ENCODE data around the gene MAP2.
A peak's percentile ranks its signal among the peaks of the same experiment; 100 is the strongest.
"Not testable (repeated sequence)": the region's sequence is repeated elsewhere in the genome, so short reads cannot be mapped to it uniquely, and the experiment has no call there.

The MAP2 gene

DNA sequence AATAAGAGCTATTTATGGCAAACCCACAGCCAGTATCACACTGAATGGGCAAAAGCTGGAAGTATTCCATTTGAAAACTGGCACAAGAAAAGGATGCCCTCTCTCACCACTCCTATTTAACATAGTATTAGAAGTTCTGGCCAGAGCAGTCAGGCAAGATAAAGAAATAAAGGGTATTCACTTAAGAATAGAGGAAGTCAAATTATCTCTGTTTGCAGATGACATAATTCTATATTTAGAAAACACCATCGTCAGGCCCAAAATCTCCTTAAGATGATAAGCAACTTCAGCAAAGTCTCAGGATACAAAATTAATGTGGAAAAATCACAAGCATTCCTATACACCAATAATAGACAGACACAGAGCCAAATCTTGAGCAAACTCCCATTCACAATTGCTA, 68.4 kb downstream of the MAP2 start:
- not testable (repeated sequence) for DNase-seq

DNA sequence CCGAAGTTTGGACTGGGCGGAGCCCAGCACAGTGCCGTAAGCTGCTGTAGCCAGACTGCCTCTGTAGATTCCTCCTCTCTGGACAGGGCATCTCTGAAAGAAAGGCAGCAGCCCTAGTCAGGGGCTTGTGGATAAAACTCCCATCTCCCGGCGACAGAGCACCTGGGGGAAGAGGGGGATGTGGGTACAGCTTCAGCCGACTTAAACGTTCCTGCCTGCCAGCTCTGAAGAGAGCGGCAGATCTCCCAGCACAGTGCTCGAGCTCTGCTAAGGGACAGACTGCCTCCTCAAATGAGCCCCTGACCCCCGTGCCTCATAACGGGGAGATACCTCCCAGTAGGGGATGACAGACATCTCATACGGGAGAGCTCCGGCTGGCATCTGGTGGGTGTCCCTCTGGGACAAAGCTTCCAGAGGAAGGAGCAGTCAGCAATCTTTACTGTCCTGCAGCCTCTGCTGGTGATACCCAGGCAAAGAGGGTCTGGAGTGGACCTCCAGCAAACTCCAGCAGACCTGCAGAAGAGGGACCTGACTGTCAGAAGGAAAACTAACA, 71.3 kb downstream of the MAP2 start:
- DNase-seq: not testable (repeated sequence)

DNA sequence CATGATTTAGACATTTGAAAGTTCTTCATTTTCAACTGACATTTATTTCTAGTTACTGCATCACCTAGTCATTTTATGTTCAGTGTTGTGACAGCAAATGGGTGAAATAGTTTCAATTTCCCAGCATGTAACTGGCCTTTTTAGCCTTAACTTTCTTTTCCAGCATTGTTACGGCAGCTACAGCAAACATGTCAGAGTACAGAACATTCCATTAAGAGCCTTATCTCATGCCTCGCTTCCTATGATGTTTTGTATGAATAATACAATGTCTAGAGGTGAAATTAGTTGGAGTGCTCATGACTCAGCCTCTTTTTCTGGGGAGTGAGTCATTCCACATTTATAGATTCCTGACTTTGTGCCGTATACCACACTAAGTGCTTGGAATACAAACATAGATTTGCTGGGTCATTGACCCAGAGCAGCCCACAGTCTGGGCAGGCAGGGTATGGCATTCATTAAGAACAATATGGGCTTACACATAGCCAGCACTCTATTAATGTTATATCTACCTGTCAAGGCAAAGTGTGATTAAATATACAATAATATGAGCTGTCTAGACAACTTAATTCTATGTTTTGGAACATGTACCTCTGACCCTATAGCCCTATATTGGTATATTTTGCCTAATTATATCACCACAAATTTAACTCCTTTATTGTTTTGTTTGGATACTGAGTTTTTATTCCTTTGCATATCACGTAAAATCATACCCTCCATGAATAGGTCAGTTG, 72.2 kb downstream of the MAP2 start:
- DNase-seq: peak; percentile 90

DNA sequence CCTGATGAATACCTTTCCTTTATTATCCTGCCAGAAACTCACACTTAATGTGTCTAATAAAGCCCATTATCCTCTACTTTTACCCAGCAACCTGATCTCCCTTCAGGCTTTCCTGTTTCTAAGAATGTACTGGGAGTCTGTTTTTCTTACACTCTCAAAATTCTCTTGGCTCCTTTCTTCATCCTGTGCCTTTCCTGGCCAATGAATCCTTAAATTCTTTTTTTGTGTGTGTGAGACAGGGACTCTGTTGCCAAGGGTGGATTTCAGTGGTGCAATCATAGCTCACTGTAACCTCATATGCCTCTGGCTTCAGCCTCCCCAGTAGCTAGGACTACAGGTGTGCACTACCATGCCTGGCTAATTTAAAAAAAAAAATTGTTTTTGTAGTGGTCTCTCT, 72.7 kb downstream of the MAP2 start:
- DNase-seq: no peak

DNA sequence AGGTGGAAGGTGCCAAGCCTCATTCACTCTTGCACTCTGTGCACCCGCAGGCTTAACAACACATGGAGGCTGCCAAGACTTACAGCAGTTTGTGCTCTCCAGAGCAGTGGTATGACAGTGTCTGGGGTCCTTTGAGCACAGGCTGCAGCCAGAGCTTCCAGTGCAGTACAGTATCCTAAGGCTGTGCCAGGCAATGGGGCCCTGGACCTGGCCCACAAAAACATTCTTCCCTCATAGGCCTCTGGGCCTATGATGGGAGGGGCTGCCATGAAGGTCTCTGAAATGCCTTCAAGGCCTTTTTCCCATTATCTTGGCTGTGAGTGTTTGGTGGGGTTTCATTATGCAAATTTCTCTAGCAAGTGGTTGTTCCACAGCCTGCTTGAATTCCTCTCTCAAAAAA, 74.8 kb downstream of the MAP2 start:
- DNase-seq: no peak

DNA sequence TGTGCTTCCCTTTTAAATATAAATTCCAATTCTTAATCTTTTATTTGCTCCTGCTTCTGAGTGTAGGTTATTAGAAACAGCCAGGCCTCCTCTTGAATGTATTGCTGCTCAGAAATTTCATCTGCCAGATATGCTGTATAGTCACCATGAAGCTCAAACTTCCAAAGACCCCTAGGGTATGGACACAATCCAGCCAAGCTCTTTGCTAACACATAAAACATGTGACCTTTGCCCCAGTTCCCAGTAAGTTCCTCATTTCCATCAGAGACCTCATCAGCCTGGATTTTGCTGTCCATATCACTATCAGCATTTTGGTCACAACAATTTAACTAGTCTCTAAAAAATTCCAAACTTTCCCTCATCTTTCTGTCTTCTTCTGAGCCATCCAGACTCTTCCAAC, 75.2 kb downstream of the MAP2 start:
- no peak for DNase-seq

DNA sequence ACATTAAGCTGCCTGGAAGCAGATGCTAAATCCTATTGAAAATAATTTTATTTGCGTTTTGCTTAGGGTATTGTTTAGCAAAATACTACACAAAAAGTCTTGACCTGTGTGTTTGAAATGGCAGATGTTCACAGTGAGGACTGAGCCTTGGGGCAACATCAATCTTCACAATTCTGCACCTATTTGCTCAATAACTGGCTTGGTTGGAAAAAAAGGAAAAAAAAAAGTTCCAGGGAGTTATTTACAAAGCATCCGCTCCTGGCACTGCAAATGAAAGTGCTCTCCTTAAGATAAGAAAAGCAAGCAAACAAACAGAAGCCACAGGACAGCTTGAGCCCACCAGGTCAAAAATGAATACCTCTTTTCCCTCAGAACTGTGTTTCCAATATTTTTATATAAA, 77.7 kb downstream of the MAP2 start:
- DNase-seq: no peak

DNA sequence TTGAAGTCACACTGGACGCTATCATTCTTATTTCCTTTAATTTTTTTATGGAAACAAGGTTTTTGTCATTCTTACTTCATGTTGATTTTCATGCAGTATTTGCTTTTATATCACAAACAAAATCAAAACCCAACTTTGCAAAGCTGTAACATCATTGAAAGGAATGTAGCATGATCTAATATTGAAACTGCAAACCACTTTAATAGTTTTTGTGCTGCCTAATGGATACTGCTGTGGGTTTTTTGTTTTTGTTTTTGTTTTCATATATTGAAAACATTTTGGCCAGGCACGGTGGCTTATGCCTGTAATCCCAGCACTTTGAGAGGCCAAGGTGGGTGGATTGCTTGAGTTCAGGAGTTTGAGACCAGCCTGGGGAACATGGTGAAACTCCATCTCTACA, 81.6 kb downstream of the MAP2 start:
- no peak for DNase-seq

DNA sequence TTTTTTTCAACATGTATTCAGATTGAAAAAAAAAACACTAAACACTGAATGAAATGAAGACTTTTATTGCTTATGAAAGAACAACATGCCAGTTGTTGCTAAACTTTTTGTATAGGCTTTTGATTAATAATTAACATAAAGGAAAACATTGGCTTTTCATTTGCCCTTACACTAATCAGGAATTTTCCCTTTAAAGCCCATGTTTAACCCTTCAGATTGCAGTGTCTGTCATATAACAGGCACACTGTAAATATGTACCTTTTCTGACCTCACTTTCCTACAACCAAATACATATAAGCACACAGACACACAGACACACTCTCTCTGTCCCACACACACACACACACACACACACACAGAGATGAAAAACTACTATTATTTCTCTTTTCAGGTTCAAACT, 84.4 kb downstream of the MAP2 start:
- DNase-seq: no peak

DNA sequence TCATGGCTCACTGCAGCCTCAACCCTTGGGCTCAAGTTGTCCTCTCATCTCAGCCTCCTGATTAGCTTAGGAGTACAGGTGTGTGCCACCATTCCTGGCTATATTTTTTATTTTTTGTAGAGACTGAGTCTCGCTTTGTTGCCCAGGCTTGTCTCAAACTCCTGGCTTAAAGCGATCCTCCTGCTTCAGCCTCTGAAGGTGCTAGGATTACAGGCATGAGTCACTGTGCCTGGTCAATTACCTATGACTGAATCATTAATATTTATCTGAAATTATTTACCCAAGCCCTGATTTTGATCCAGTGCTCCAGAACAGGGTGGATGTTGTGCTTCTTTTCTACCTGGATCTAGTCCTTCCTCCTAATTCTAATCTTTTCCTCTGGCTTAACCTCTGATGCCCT, 87.8 kb downstream of the MAP2 start:
- no peak for DNase-seq

DNA sequence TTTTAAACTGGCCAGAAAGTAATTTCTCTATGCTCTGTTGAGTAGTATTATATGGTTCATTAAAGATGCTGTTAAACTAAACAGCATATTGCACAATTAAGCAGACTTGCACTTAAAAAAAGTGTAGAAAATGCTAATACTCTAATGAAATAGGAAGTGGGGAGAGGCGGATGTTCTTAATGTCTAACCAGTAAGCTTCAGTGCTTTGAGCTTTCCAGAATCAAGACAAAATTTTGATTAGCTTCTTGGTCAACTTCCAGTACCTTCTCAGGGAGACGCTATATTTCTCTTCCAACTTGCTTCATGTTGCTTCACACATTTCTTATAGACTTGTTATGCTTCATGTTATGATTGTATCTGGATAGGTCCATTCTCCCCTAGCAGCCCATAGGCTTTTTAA, 89.1 kb downstream of the MAP2 start:
- no peak for DNase-seq

DNA sequence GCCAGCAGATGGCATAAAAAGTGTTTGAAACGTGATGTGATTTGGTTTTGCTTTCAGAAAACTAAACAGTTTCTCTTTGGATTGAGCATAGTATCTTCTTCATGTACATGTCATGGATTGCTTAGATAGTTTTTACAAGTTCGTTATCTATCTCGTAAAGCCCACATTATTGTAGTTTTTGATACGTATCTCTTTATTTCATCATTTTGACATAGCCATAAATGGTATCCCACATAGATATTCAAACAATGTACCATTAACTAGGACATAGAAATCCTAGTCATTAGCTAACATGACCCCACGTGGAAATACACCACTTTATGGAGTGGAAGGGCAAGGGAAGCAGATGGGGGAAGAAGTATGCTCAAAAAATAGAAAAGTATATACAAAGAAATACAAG, 93.6 kb downstream of the MAP2 start:
- no peak for DNase-seq

DNA sequence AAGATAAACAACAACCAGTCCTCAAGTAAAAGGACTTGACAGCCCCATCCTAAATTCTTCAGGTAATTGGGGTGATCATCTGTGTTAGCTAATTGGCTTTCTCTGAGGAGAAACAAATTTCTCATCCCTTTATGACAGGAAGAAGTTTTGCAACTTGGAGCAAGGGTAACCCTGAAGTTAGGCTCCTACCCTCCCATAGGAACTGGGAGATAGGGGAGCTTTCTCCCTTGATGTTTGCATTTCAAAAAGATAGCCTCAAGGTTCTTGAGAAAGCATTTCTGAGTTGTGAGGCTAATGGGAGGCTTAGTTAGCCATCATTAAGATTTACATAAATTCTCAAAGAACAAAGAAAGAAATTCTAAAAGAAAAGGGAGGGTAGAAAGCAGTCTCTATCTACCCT, 95.4 kb downstream of the MAP2 start:
- no peak for DNase-seq

DNA sequence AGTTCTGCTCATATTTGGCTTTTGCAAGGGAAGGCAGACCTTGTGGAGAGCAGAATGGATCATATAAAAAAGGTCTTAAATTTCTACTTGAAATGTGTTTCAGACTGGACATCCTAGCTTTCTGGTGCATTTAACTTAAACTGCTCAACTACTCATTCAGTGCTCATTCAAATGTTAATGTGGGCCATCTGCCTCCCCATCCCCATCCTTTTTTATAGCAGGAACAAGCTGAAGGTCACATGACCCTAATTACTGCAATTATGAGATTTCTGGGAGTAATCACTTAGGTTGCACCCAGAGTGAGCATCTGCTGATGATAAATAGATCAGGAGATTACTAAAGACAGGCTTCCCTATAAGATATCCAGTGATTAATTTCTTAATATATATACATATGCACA, 96.1 kb downstream of the MAP2 start:
- DNase-seq: no peak

DNA sequence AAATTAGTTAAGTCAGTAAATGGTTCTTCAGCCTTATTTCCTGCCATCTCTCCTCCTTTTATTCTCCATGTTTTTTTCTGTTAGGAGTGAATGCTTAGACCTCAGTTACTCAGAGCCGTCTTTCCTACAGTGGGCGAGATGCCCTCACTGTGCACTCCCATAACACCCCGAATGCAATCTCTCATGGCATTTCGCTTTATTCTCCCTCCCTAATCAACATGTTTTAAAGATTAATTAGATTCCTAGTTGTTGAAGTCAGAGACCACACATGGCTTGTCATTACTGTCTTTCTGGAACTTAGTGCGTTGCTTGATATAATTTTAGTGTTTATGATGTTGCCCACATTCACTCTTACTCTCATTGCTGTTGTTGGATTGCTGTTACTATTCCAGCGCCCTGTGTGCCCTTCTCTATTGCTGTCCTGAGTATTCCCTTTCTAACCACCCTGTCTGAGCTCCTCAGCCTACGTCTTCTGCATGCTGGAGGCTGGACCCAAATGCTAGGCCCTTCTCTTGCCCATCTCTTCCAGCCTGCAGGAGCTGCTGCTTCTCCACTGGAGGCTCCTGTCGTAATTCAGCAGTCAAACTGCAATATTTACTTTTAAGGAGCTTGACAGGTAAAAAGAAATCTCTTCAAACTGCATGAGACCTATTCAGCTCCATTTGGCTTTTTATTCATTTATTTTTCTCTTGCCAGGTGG, 99.3 kb downstream of the MAP2 start:
- no peak for DNase-seq

DNA sequence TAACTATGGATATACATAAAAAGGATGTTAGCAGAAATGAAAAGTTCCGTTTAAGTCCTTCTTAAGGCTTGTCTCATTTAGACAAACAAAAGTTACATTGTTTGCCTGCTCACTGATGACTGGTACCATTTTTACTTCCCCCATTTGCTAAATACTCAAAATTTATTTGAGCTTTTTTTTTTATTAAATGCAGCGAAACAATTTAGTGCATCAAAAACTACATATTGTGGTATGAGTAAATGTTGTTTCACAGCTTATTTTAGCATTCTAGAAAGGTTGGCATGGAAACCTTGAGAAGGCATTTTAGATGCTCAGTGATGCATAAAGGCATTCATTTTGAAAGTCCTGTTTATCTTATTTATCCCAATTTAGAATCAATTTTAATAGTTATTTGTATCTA, 100.0 kb downstream of the MAP2 start:
- peak; percentile 15 for DNase-seq

DNA sequence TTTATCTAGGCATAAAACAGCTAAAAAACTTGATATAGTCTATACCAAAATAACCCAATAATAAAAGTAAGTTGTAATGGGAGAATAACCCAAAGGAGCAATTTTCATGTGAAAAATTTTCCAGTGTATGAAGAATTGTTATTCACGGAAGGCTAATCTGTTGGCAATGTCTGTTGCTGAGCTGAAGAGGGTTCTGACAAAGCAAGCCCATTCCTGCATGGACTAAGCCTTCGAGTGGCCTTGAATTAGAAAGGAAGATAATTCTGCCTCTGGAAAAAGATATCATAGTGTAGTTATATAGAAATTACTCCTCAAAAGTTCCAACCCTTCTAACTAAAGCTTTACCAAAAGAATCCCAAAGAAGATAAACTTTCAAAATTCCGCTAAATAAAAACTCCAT, 101.5 kb downstream of the MAP2 start:
- DNase-seq: no peak

DNA sequence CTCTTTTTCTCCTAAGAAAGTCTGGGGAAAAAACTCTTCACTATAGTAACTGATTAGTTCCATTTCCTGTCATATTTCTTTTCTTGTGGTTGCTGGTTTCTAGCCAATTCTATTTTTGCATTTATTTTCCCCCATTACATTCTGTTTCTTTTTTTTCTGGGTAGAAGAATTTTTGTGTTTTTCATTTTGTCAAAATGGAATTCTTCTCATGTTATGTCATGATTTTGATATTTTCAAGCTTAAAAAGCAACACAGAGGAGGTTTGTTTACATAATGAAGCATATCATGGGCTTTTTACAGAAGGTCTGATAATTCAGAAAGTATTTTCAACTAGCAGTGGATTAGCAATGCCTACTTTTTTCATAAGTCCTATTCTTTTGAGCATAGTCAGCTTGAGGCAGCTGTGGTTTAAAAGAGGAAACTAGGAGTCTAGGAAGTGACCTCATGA, 102.0 kb downstream of the MAP2 start:
- no peak for DNase-seq

DNA sequence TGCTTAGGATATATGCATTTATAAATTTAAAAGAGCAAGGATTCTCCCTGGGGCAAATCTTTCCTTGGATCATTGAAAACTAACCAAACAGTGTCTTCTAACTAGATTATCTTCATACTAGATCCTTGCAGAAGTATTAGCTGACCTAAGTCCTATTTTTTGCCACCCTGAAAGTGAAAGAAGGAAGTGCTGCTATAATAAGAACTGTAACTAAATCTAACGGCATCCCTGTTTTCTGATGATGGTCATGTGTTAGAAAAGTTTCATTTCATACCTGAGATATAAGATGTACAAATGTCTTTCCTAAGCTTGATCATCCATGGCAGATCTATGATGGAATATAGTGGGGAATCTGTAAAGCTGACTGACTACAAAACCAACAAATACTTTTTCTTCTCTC, 102.7 kb downstream of the MAP2 start:
- DNase-seq: no peak

DNA sequence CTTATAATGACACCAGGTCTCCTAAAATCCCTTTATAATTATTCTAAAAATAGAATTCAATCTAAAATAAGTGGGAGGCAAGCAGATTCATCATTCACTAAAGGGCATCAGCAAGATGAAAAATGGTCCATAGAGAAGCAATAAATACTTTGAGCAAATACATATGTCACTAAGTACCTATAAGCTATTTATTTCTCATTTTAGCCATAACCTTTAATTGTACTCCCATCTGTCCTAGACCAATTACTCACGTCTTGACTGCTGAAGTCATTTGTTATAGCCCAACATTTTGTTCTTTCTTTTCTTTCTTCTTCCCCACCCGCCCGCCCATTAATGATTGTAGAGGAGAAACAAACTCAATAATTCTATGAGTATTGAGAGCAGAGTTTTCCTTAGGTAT, 105.7 kb downstream of the MAP2 start:
- DNase-seq: no peak

DNA sequence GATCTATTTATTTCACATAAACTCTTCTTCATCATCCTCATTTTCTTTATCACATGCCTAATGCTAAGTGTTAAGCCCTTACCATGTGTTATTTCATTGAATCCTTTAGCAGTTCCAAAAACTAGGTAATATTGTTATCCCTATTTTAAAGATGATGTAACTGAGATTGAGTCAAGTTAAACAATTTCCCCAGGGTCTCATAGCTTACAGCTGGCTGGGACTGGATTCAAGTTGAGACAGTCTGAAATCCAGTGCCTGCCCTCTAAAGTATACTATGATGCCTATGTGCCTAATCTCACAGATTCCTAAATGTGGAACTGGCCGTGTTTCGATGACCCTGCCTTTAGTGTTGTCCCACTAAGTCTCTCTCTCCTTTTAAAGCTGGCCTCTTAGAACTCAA, 108.5 kb downstream of the MAP2 start:
- no peak for DNase-seq

DNA sequence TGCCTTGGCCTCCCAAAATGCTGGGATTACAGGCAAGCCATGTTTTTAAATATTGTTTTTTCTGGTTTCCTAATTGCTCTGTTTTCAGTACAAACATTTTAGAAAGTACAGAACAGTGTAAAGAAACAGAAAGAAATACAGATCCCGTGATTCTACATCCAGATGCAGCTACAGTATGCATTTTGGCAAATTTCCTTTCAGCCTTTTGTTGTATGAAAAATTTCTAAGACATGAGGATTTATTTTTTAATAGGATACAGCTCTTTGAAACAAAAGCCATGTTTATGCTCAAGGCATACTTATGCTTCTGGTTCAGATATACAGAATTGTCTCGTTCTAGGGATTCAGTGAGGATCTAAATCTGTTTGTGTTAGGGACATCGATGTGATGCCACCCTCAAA, 109.5 kb downstream of the MAP2 start:
- no peak for DNase-seq

DNA sequence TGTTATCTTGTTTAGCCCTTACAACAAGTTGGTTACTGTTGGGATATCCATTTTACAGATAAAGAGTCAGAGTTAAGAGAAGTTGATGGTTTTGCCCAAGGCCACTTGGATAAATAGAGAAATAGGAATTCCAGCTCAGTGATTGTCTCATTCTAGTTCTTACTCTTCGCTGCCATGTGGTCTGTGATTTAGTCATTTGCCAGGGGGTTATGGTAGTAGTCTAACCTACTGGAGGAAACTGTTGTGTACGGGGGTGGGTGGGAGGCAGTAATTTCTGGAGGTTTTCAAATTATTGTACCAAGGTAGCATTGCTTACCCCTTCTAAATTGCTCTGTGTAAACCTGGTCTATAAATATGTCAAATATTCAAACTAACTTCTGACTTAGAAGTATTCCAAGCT, 110.4 kb downstream of the MAP2 start:
- DNase-seq: no peak

DNA sequence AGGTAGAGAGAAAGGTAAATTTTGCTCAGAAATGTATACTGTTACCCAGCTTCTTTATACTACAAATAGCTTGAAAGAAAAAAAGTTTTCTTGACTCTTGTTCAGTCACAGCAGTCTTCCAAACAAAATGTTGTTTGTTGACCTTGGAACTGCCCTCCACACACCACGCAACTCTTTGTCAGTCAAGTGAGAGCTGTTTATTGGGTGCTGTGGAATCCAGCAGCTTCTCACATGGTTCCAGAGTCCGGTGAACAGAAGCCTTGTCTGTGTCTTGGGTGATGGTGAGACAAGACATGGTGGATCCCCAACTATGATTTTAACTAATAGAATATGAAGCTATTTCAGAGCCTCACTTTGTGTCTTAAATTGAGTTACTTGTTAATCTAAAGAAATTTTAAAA, 112.5 kb downstream of the MAP2 start:
- DNase-seq: no peak

DNA sequence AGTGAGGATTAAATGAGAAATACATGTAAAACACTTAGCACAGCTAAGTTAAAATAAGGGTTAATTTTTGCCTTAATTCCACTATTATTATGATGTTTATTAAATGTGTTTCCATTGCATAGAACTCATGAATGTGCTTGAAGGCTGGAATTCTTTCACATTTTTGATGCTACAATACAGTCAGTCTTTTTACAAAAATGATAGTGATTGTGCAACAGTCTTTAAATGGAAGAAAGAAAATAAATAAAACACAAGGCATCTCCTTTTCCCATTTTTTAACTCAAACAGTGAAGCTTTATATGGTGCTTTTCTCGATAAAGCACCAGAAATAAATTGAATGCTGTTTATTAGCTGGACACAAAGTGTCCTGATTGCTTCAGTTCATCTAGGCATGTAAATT, 123.9 kb downstream of the MAP2 start:
- no peak for DNase-seq
